GM18867 (cell line): ENCODE results near the gene FLNC.

ENCODE experiments used
- ATAC-seq: cut with Tn5 transposase; IDR thresholded peaks from one replicate; pipeline ENCODE4 v1.9.1; 2021; ENCODE audit warnings: mild to moderate bottlenecking, moderate library complexity; ENCODE audit not compliant: unreplicated experiment

Gene FLNC

DNA sequence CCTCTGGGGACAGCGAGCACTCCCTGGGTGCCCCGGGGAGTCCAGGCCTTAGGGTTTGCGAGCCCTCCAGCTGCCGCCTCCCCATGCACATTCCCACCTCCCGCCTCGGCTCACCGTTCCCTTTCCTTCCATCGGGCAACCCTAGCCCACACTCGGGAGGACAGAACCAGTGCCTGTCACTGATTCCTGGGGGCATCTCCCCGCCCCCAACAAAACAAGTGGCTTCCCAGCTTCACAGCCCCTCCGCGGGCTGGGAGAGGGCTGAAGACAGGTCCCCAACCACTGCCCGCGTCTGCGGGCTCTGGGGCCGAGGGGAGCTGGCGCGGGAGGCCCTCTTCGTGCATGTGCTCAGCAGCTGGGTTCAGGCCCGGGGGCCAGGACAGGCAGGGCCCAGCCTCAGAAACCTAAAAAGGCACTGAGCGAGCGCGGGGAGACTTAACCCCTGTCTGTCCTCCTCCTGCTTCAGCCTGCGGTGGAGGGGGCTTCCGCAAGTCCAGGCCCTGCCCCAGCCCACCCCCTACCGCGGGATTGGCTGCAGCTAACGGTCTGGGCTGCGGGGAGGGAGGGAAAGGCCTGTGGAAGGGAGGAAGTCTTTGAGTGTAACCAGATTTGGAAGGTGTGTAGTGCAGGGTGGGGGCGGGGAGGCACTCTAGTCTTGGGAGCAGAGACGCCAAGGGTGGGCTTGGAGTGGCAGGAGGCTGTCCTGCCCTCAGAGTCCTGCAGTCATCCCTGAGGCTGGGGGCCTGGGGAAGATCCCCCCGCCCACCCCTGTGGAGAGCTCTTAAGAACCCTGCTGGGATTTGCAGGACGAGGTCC lies 1.2 kb downstream of the FLNC start:
- ATAC-seq: no peak

DNA sequence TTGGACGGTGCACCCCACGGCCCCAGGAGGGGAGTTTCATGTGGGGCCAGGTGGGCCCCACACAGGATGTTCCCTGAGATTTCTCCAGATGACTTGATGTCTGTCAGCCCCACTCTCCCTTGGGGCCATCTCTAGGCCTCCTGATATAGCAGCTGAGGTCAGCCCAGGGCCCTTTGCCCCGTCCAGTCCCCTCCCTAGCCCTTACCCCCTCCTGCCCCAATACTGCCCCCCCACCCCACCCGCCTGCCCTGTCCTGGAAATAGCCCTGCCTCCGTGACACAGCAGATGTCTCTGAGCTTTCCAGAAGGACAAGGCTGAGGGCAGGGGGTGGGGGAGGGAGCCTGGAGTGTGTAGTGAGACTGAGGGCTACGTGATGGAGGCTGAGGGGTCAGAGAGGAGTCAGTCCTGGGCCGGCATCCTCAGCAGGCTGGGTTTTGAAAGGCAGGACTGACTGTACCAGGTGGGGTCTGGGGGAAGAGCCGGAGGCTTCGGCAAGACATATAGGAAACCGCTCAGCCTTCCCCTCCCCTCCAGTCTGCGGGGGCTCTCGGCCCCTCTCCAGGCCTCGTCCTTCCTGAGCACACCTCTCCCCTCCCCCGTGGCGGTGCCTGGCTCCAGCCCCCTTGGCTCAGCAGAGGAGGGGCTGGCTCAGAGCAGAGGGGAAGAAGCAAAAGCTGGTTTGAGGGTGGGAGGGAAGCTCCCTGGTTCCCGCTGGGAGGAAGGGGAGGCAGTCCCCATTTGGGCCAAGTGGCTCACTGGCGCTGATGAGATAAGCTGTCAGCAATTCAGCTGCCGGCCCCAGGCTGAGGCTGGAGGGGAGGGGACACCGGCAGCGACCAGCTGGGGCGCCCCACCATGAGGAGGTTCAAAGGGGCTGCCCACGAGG lies 2.0 kb downstream of the FLNC start:
- ATAC-seq: no peak

DNA sequence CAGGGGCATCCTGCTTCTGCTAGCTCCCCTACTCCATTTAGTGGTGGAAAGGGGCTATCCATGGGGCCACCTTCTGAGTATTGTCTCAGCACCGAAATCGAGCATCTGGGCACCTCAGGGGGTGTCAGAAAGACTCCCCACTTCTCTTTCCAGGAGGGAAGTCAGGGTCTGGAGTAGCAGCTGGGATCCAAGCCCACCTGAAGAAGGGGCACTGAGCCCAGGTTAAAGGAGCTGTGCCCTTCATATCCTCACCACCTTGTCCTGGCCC lies 2.6 kb downstream of the FLNC start:
- no peak for ATAC-seq

DNA sequence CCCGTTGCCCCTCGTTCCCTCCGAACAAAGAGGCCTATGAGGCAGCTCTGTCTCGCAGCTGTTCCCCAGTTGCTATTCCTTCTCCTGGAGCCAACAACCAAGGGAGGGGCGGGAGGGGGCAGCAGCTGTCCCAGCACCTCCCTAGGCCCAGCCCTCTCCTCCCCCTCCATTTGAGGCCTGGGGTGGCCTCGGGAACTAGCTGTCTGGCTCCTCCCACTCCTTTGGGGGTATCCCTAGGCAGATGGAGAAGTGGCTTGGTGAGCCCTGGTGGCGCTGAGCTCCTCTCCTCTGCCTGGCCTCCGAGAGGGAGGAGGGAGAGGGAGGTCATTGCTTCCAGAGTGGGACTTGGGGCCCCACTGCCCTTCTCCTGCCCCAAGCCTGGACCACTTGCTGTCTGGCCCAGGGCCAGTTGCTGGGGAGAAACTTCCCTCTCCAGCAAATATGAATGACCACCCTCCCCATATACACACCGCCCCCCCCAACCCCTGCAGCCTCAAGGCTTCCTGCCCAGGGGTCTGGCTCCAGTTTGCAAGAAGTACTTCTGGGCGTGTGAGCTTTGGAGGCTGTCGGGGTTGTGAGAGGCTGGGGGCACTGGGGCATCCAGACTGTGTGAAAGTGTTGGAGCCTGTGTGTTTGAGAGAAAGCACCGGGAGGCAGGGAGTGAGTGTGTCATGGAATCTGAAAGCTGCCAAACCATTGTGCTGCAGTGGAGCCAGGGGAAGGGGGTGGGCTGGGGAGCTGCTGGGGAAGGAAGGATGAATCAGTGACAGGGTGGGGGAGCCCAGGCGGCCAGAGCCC lies 3.1 kb downstream of the FLNC start:
- no peak for ATAC-seq

DNA sequence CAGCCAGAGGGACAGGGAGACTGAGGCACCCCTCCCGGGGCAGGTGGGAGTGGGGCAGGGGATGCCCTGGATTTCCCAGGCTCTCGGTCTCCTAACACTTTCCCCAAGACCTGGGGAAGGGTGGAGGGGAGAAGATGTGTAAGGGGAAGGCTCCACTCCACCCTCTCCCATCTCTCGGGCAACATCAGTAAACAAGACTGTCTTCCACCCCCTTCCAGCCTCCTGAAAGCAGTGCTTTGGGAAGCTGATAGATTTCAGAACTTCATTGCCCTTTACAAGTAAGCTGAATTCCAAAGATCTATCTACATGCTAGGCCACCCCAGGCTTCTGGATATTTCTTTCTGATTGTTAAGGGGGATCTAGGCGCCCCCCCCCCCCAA lies 3.7 kb downstream of the FLNC start:
- ATAC-seq: no peak

DNA sequence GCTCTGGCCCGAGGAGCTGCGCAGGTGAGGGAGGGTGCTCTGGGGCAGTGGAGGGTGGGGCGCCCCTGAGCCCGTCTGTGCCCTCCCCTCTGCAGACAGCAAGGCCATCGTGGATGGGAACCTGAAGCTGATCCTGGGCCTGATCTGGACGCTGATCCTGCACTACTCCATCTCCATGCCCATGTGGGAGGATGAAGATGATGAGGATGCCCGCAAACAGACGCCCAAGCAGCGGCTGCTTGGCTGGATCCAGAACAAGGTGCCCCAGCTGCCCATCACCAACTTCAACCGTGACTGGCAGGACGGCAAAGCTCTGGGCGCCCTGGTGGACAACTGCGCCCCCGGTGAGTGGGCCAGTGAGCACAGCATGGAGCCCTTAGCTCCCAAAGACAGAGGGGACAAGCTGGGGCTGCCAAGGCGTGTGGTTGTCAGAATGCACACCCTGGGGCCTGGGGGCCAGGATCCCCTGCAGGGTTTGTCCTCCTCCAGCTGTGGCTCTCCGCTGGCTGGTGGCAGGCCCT lies 5.1 kb downstream of the FLNC start:
- no peak for ATAC-seq

DNA sequence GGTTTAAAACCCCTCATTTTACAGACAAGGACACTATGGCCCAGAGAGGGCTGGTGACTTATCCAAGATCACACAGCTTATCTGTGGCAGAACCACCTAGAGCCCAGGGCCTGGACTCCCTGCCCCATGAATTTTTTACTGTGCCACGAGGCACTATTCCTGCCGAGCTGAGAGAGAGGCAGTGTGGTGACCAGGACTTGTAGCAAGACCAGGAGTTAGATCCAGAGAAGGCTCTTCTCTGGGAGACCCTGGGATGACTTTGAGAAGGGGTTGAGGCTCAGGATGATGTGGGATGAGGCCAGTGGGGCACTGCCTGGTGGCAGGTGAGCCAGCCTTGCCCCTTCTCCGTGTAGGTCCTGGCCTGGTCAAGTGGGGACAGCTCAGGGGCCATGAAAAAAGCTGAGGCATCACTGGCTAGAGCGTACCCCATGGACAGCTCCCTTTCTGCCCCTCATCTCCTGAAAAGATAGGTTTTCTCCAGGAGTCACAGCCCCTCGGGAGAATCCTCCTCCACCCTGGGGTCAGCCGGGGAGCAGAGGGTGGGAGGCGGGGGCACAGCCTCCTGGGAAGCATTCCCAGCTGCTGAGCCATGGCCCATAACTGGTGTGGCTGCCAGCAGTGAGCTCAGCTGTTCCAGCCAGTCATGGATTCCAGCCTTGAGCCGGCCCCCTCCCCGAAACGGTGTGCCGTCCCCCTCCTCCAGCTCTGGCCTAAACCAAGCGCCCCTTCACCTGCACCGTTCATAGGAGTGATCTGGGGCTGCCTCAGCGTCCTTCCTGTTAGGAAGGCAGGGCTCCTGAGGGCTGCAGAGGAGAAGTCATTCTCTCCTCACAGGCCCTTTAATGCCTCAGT lies 5.8 kb downstream of the FLNC start:
- ATAC-seq: no peak

DNA sequence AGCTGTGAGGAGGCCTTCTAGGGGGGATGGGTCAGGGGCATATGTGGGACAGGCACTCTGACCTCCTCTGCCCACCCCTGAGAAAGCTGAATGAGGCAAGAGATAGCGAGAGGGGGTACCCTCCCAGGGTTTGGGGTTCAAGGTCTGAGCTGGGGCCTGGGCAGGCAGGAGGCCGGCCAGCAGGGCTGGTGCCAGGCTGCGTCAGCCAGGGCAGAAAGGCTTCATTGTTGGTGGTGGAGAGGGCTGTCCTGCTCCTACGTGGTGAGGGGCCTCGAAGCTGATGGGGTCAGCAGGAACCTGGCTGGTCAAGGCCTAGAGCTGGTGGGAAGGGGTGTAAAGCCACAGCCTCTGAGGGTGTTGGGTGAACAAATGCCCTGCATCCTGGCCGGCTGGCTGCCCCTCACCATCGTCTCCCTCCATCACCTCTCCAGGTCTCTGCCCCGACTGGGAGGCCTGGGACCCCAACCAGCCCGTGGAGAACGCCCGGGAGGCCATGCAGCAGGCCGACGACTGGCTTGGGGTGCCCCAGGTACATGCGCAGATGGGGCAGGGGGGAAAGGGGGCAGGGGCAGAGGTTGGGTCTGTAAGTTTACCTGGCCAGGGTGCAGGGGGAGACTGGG lies 6.6 kb downstream of the FLNC start:
- no peak for ATAC-seq

DNA sequence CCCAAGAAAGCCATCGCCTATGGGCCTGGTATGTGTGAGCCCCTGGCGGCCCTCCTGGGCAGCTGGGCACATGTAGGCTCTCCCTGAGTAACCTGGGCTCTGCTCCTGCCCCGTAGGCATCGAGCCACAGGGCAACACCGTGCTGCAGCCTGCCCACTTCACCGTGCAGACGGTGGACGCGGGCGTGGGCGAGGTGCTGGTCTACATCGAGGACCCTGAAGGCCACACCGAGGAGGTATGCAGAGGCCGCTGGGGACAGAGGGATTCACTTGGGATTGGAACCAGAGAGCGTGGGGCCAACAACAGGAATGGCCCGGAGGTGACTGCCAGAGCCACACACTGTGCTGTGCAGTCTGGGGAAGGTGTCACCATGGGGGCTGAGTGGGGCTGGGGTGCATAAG lies 7.3 kb downstream of the FLNC start:
- ATAC-seq: no peak

DNA sequence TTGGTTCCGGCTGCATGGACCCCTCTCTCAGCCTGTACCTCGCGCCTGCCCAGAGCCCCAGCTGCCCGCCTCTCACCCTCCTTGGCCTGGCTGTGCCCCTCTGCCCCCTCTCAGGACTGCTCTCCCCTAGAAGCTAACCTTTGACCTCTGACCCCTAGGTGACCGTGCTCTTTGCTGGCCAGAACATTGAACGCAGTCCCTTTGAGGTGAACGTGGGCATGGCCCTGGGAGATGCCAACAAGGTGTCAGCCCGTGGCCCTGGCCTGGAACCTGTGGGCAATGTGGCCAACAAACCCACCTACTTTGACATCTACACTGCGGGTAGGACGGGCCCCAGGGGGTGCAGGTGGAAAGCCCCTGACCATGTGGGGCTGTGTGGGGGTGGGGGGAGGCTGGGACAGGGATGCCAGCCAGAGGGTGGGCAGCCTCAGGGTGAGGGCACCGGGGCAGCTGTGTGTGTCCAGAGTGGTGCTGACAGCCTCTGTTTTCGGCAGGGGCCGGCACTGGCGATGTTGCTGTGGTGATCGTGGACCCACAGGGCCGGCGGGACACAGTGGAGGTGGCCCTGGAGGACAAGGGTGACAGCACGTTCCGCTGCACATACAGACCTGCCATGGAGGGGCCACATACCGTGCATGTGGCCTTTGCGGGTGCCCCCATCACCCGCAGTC lies 8.0 kb downstream of the FLNC start:
- no peak for ATAC-seq

DNA sequence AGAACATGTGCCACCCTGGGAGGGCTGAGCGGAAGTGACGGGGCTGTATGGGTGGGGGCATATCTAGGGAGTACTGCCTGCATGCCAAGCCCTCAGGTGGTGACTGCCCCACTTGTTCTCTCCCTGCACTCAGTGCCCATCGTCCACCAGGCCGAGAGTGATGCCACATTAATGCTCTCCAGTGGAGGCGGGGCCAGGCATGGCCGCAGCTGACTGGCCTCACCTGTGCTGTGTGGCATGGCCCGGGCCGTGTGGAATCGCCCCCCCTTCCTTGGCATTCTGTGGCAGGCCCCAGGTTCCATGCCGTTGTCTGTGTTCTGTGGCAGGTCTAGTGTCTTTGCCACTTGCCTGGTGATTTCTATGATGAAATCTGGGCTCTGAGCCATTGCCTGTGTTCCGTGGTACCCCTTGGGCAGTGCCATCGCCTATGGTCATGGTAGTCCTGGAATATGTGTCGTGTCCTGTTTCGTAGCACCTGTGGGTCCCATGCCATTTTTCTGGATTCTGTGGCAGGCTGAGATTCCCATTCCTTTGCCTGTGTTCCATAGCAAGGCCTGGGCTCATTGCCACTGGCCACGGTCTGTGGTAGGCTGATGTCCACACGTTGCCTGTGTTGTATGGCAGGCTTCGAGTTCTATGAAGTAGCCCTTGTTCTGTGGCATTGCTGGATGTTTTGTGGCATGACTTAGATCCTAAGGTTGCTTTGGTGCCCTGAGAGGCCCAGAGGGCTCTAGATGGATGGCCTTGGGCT lies 8.9 kb downstream of the FLNC start:
- no peak for ATAC-seq

DNA sequence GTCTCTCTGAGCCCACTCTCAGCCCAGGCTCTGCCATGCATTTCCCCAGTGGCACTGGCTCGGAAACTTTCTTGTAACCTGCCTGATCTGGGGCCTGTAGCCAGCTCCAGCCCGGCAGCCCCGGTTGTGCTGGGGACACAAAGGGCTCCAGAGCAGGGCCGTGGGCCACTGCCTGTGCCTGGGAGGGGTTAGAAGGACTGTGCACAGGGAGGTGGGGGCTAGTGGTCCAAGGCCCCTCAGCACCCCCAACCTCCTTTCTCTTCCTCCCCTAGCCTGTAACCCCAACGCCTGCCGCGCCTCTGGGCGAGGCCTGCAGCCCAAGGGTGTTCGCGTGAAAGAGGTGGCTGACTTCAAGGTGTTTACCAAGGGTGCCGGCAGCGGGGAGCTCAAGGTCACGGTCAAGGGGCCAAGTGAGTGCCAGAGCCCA lies 9.6 kb downstream of the FLNC start:
- ATAC-seq: no peak

DNA sequence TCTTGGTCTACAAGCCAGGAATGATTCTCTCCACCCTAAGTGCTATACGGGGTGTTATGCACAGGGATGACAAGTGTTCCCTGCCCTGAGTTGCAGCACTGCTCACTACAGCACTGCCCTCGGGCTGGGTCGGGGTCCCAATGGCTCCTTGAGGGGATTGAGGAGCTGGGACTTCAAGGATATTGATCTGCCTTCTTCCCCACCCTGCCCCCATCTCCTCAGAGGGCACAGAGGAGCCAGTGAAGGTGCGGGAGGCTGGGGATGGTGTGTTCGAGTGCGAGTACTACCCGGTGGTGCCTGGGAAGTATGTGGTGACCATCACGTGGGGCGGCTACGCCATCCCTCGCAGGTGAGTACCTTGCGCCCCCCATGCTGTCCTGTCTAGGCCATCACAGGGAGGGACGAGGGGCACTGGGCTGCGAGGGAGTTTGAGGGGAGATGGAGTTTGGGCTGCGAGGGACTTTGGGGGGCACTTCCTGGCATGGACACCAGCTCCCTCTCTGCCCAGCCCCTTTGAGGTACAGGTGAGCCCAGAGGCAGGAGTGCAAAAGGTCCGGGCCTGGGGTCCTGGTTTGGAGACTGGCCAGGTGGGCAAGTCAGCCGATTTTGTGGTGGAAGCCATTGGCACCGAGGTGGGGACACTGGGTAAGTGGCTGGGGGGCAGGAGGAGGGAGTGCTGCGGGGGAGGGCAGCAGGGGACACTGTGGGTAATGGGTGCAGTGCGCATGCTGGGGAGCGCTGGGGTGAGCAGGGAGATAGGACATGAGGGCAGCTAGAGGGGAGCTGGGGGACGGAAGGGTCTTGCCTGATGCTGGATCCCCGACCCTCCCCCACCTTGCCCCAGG lies 10.3 kb downstream of the FLNC start:
- ATAC-seq: no peak

DNA sequence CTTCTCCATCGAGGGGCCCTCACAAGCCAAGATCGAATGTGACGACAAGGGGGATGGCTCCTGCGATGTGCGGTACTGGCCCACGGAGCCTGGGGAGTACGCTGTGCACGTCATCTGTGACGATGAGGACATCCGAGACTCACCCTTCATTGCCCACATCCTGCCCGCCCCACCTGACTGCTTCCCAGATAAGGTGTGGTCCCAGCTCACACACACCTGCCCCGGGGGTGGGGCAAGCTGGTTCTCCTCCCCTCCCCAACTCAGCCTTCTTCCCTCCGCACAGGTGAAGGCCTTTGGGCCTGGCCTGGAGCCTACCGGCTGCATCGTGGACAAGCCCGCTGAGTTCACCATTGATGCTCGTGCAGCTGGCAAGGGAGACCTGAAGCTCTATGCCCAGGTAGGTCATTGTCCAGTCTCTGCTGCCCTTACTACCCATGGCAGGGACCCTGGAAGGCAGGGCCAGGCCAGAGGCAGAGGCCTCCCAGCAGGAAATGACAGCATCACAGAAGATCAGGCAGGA lies 11.0 kb downstream of the FLNC start:
- ATAC-seq: no peak

DNA sequence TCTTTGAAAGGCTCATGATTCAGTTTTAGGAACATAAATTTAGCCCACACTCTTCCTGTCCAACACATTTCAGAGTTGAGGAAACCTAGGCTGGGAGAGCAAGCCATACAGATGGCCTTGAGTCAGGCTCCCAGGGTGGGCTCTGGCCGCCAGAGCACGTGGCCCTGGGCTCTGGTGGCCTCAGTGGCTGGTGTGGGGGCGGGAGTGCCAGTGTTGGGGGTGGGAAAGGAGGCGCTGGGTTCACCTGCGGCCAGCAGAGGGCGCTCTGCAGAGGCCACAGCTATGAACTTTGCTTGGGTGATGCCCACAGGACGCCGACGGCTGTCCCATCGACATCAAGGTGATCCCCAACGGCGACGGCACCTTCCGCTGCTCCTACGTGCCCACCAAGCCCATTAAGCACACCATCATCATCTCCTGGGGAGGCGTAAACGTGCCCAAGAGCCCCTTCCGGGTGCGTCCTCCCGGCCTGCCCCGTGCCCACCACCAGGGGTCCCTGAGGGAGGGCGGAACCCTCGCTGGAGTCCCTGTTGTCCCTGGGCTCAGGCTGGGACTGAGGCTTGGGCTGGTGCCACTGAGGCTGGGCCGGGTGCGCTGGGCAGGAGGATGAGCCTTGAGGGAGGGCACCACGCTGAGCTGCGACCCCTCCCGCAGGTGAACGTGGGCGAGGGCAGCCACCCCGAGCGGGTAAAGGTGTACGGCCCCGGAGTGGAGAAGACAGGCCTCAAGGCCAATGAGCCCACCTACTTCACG lies 11.9 kb downstream of the FLNC start:
- no peak for ATAC-seq

DNA sequence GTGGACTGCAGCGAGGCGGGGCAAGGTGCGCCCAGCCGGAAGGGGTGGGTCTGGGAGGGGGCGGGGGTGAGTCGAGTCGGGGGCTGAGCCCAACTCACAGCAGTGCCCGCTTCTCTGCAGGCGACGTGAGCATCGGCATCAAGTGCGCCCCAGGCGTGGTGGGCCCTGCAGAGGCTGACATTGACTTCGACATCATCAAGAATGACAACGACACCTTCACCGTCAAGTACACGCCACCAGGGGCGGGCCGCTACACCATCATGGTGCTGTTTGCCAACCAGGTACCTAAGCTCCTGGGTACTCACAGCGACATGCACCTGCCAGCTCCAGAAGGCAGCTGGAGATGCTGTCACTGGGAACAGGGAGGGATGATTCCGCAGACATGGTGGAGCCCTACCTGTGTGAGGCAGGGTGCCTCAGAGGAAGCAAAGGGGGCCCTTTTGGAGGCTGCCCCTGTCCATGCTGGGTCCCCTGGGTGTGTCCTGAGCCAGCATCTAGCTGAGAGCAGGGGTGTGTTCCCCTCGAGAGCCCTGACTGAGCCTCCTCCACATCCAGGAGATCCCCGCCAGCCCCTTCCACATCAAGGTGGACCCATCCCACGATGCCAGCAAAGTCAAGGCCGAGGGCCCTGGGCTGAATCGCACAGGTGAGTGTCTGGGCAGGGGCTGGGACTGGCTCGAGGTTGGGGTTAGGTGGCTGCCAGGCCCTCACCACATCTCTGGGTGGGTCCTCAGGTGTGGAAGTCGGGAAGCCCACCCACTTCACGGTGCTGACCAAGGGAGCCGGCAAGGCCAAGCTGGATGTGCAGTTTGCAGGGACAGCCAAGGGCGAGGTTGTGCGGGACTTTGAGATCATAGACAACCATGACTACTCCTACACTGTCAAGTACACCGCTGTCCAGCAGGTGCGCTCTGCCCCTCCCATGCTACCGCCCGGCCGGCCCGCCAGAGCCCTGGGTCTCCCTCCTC lies 12.8 kb downstream of the FLNC start:
- ATAC-seq: no peak
